ENCODE results near the gene COA5. TPM values are rescaled to one million over a fixed set of nuclear protein-coding genes. Genes with fewer than 3 reads are reported as not detected.

Gene COA5
- total RNA-seq, 2 donors from 2014 or later: 19.8 to 22.3 TPM

DNA sequence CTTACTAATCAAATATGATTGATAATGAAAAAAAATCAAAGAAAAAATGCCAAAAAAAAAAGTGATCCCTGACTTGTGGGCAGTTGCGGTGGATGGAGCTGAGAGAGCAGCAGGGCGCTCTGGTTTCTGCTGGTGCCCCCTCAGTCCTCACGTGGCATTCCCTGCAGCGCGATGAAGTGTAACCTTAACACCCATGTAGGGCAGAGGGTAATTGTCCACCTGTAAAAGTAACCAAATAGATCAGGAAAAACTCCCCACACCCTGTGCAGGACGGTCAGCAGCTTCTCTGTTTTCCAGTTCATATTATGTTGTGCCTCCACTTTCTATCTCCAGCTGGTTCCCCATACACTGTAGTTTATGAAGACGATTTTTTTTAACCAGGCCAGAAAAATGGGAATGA lies 25.0 kb downstream of the COA5 start:
- TF ChIP-seq, protein P1, sequence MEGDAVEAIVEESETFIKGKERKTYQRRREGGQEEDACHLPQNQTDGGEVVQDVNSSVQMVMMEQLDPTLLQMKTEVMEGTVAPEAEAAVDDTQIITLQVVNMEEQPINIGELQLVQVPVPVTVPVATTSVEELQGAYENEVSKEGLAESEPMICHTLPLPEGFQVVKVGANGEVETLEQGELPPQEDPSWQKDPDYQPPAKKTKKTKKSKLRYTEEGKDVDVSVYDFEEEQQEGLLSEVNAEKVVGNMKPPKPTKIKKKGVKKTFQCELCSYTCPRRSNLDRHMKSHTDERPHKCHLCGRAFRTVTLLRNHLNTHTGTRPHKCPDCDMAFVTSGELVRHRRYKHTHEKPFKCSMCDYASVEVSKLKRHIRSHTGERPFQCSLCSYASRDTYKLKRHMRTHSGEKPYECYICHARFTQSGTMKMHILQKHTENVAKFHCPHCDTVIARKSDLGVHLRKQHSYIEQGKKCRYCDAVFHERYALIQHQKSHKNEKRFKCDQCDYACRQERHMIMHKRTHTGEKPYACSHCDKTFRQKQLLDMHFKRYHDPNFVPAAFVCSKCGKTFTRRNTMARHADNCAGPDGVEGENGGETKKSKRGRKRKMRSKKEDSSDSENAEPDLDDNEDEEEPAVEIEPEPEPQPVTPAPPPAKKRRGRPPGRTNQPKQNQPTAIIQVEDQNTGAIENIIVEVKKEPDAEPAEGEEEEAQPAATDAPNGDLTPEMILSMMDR (IDR thresholded peaks at IDR 0.05): no peak
- DNase-seq (ENCODE audit: low spot score): peak; percentile 16
- no peak overlapping the region for H3K4me3 ChIP-seq
- H3K36me3 ChIP-seq: peaks cover 15% of the 10 kb centered on the region
- no peak overlapping the region for H3K27ac ChIP-seq
- H3K9me3 ChIP-seq: no peaks in the 10 kb centered on the region
- H3K4me1 ChIP-seq: no peaks in the 10 kb centered on the region
- no peaks in the 10 kb centered on the region for H3K27me3 ChIP-seq

DNA sequence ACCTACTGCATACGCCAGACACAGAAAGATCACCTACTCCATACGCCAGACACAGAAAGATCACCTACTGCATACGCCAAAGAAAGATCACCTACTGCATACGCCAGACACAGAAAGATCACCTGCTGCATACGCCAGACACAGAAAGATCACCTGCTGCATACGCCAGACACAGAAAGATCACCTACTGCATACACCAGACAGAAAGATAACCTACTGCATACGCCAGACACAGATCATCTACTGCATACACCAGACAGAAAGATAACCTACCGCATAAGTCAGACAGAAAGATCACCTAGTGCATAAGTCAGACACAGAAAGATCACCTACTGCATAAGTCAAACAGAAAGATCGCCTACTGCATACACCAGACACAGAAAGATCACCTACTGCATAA lies 25.8 kb downstream of the COA5 start:
- TF ChIP-seq, protein P1 (IDR thresholded peaks at IDR 0.05): no peak
- Histone ChIP-seq H3K9me3 (no peaks in the 10 kb centered on the region), H3K27ac (no peak overlapping the region), H3K4me1 (no peaks in the 10 kb centered on the region), H3K4me3 (no peak overlapping the region), H3K36me3 (peaks cover 22% of the 10 kb centered on the region), H3K27me3 (no peaks in the 10 kb centered on the region)
- DNase-seq (ENCODE audit: low spot score): no peak

DNA sequence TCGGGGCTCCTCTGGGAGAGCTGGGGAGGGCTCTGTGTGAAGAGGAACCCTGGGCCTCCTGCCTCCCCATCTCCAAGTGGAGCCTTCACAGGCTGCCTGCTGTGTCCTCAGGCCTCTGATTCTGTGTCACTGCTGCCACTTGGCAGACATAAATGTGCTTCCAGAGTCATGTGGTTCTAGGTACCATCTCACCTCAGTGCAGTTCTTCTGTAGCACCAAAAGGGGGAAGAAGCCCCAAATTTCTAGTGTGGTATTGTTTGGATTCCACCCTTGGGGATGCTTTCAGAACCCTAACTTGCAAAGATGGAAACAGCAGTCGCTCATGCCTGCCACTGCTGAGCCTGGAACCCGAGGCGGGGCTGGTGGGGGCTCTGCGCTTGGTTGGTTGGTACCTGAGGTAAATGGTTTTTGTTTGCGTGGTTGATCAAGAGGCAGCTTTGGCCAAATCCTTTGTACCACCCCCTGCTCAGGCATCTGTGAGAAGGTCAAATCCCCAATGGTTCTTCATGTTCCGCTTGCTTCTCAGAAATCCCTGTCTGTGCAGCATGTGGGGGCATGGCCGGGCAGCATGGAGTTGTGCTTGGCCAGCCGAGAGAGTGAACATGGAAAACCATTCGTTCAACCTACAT lies 27.5 kb downstream of the COA5 start:
- Histone ChIP-seq H3K4me1 (no peaks in the 10 kb centered on the region), H3K27ac (no peak overlapping the region), H3K9me3 (no peaks in the 10 kb centered on the region), H3K36me3 (peaks cover 22% of the 10 kb centered on the region), H3K27me3 (no peaks in the 10 kb centered on the region), H3K4me3 (no peak overlapping the region)
- DNase-seq (ENCODE audit: low spot score): no peak
- TF ChIP-seq, protein P1 (IDR thresholded peaks at IDR 0.05): no peak

DNA sequence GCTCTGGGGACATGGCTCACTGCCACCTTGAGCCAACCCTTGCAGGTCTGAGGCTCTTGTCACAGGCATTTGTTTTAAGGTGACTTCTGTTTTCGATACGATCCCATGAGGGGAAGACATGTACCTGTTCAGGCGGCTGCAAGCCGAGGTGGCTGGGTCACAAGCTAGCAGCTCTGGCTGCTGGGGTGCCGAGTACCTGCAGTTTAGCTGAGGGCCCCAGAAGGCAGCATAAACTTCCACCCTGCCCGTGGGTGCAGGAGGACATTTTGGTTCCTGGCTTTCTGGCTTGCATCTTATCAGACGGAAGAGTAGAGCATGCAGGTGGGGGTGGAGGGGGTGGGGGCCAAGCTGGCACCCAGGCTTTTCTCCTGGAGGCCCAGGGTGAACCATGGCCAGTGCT lies 28.4 kb downstream of the COA5 start:
- Histone ChIP-seq H3K27me3 (no peaks in the 10 kb centered on the region), H3K4me1 (no peaks in the 10 kb centered on the region), H3K36me3 (peaks cover 22% of the 10 kb centered on the region), H3K4me3 (no peak overlapping the region), H3K9me3 (no peaks in the 10 kb centered on the region), H3K27ac (no peak overlapping the region)
- DNase-seq (ENCODE audit: low spot score): peak; percentile 32
- TF ChIP-seq, protein P1 (IDR thresholded peaks at IDR 0.05): no peak

DNA sequence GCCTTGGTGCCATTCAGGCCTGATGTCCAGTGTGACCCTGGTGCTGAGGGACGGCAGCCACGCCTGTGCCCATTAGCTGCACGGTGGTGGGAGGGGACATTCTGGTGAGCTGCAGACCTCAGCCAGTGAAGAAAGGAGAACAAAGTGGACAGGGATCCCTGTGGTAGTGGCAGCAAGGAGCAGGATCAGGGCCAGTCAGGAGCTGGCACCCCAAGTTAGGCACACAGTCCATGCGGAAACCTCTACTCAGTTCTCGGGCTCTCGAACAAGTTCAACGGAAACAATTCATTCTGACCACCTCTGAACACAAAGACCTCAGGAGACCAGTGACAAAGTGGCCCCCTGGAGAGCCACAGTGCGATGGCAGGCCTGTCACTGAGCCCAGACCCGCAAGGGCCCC lies 30.1 kb downstream of the COA5 start:
- DNase-seq (ENCODE audit: low spot score): peak; percentile 36
- no peaks in the 10 kb centered on the region for H3K4me1 ChIP-seq
- H3K27ac ChIP-seq: no peak overlapping the region
- H3K9me3 ChIP-seq: no peaks in the 10 kb centered on the region
- no peaks in the 10 kb centered on the region for H3K27me3 ChIP-seq
- TF ChIP-seq, protein P1 (IDR thresholded peaks at IDR 0.05): no peak
- peaks cover 29% of the 10 kb centered on the region for H3K36me3 ChIP-seq
- H3K4me3 ChIP-seq: no peak overlapping the region

DNA sequence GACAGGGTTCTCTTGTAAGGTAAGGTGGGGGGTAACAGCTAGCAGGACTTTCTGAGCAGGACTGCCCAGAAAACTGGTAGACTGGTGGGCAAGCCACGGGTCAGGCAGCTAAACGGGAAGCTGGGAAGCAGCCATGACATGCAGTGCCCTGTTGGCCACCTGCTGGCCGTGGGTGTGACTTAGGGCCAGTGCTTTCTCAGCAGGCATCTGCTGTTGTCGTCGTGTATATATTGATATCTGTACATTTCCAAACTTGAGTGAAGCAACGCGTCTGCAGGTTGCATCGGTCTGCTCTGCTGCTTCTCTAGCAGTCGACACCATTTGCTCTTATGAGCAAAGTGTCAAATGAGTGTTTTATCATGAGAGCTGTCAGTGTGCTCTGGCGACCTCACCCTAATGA lies 31.0 kb downstream of the COA5 start:
- H3K36me3 ChIP-seq: peaks cover 28% of the 10 kb centered on the region
- TF ChIP-seq, protein P1 (IDR thresholded peaks at IDR 0.05): peak in 1 of 2 donors; percentile 51
- H3K27me3 ChIP-seq: no peaks in the 10 kb centered on the region
- peak; percentile 48 for DNase-seq (ENCODE audit: low spot score)
- H3K27ac ChIP-seq: no peak overlapping the region
- H3K4me1 ChIP-seq: no peaks in the 10 kb centered on the region
- no peaks in the 10 kb centered on the region for H3K9me3 ChIP-seq
- H3K4me3 ChIP-seq: no peak overlapping the region
